ENCODE measurements around the gene RAB27A.

GRCh38 chr15:55276324-55276723, 13.3 kb downstream of the RAB27A start:
- TF ChIP-seq EZH2 (IDR thresholded peaks at IDR 0.05; ENCODE audit: borderline replicate concordance, low read depth, low read length, severe bottlenecking): no peak
- no peak for TF ChIP-seq CTCF (IDR thresholded peaks at IDR 0.05; ENCODE audit: borderline replicate concordance, extremely low read depth, low read length, poor library complexity, severe bottlenecking)
